H1 (cell line): ENCODE data around the gene NEDD8. TPM values are rescaled to one million over a fixed set of nuclear protein-coding genes. Genes with fewer than 3 reads are reported as not detected.

Source experiments
- CTCF ChIA-PET: fragments of 300-600 bp; sonication (Branson Sonifier 250); formaldehyde crosslinking; loops from one replicate; lab custom pipeline; 2021; ENCODE audit not compliant: partially characterized antibody; lab: Charles Lee
- POLR2A ChIA-PET: fragments of 300-600 bp; sonication (Branson Sonifier 250); formaldehyde crosslinking; loops from one replicate; lab custom pipeline; 2021; ENCODE audit warnings: inconsistent platforms; ENCODE audit not compliant: partially characterized antibody; lab: Charles Lee
- DNase-seq, 2 experiments: peaks; one replicate each; pipeline versions ENCODE4 v3.0.0 to v3.0.0-alpha.2; 2010 to 2022; ENCODE audit warnings: low spot score in 2 of 2, low read depth in 1 of 2, mixed read lengths in 1 of 2
- FAIRE-seq: peaks from 2 replicates; lab custom pipeline; 2011; peaks lifted over from hg19 to GRCh38; lab: Jason Lieb, UNC
- H2AFZ ChIP-seq: 2 replicates; pipeline ENCODE4 v1.8.1; 2012; ENCODE audit warnings: low read length, inconsistent platforms
- H2AK5ac ChIP-seq: 2 replicates; pipeline ENCODE4 v1.6.1; 2013; ENCODE audit warnings: low read depth, low read length
- H2BK120ac ChIP-seq: replicated peaks from 2 replicates; pipeline ENCODE3; 2013; ENCODE audit warnings: low read depth, low read length, inconsistent platforms
- H2BK12ac ChIP-seq: 2 replicates; pipeline ENCODE4 v1.6.1; 2013; ENCODE audit warnings: low read depth, low read length
- H2BK15ac ChIP-seq: 2 replicates; pipeline ENCODE4 v1.6.1; 2013; ENCODE audit warnings: low read length
- H2BK20ac ChIP-seq: 2 replicates; pipeline ENCODE4 v1.6.1; 2013; ENCODE audit warnings: low read length
- H2BK5ac ChIP-seq: 2 replicates; pipeline ENCODE4 v1.6.1; 2013; ENCODE audit warnings: low read depth, low read length
- H3K14ac ChIP-seq: 2 replicates; pipeline ENCODE4 v1.6.1; 2013; ENCODE audit warnings: inconsistent platforms; ENCODE audit not compliant: insufficient read length
- H3K18ac ChIP-seq: 2 replicates; pipeline ENCODE4 v1.6.1; 2013; ENCODE audit warnings: low read length; ENCODE audit errors: extremely low read depth
- H3K23ac ChIP-seq: 2 replicates; pipeline ENCODE4 v1.6.1; 2013; ENCODE audit warnings: inconsistent platforms; ENCODE audit not compliant: insufficient read length
- H3K23me2 ChIP-seq: 2 replicates; pipeline ENCODE4 v1.6.1; 2013; ENCODE audit warnings: low read depth, low read length
- H3K27ac ChIP-seq: 2 replicates; pipeline ENCODE4 v1.6.1; 2011; ENCODE audit warnings: low read depth, low read length, inconsistent platforms
- H3K27me3 ChIP-seq, 4 experiments: replicated peaks in 1 of 4; 1 replicate in 1 of 4; 2 replicates in 3 of 4; pipeline versions ENCODE4 v1.6.1 to v1.8.1; 2011 to 2013; ENCODE audit warnings: low read length in 3 of 4, mild to moderate bottlenecking in 3 of 4, inconsistent platforms in 2 of 4, mixed read lengths in 2 of 4, moderate library complexity in 1 of 4; ENCODE audit not compliant: control insufficient read depth in 3 of 4, insufficient read depth in 3 of 4; ENCODE audit errors: extremely low read depth in 1 of 4
- H3K36me3 ChIP-seq, 4 experiments: 2 replicates each; pipeline versions ENCODE4 v1.6.1 to v1.8.1; 2011 to 2013; ENCODE audit warnings: mild to moderate bottlenecking in 4 of 4, low read length in 3 of 4, moderate library complexity in 2 of 4, control low read depth in 1 of 4, inconsistent platforms in 1 of 4; ENCODE audit not compliant: insufficient read depth in 4 of 4, control insufficient read depth in 2 of 4
- H3K4ac ChIP-seq: replicated peaks from 2 replicates; pipeline ENCODE3; 2013; ENCODE audit warnings: low read length, low read depth, mixed read lengths, inconsistent platforms; ENCODE audit not compliant: insufficient read length
- H3K4me1 ChIP-seq, 4 experiments: replicated peaks in 1 of 4; 1 replicate in 1 of 4; 2 replicates in 3 of 4; pipeline versions ENCODE4 v1.6.1 to v1.8.1; 2011 to 2013; ENCODE audit warnings: low read length in 3 of 4, inconsistent platforms in 2 of 4, mixed read lengths in 1 of 4; ENCODE audit not compliant: insufficient read depth in 4 of 4, control insufficient read depth in 3 of 4
- H3K4me2 ChIP-seq, 2 experiments: 2 replicates each; pipeline versions ENCODE4 v1.6.1 to v1.8.1; 2011 to 2013; ENCODE audit warnings: low read depth in 2 of 2, low read length in 2 of 2, control low read depth in 1 of 2, inconsistent platforms in 1 of 2, mild to moderate bottlenecking in 1 of 2; ENCODE audit not compliant: insufficient read depth in 1 of 2
- H3K4me3 ChIP-seq, 4 experiments: fragments of 200-600, 300-600 bp in 1 of 4; sonication (generic), shearing (Covaris generic), sonication (Bioruptor Twin) in 1 of 4; 2 replicates each; pipeline versions ENCODE4 v1.5.1 to v1.8.1; 2011 to 2016; ENCODE audit warnings: low read length in 4 of 4, low read depth in 3 of 4, control low read depth in 2 of 4, inconsistent platforms in 2 of 4, mild to moderate bottlenecking in 2 of 4, mixed read lengths in 1 of 4, moderate library complexity in 1 of 4; ENCODE audit not compliant: insufficient read depth in 2 of 4; ENCODE audit errors: extremely low read depth in 1 of 4
- H3K56ac ChIP-seq: replicated peaks from 2 replicates; pipeline ENCODE3; 2013; ENCODE audit warnings: low read depth, mild to moderate bottlenecking, mixed read lengths, low read length, inconsistent platforms; ENCODE audit not compliant: insufficient read length
- H3K79me1 ChIP-seq: 2 replicates; pipeline ENCODE4 v1.6.1; 2013; ENCODE audit warnings: low read depth, low read length, control low read depth
- H3K79me2 ChIP-seq, 2 experiments: 2 replicates each; pipeline versions ENCODE4 v1.6.1 to v1.8.1; 2012 to 2013; ENCODE audit warnings: low read length in 2 of 2, mild to moderate bottlenecking in 2 of 2, inconsistent platforms in 1 of 2; ENCODE audit not compliant: insufficient read depth in 2 of 2, control insufficient read depth in 1 of 2
- H3K9ac ChIP-seq, 4 experiments: replicated peaks in 1 of 4; 1 replicate in 1 of 4; 2 replicates in 3 of 4; pipeline versions ENCODE4 v1.6.1 to v1.8.1; 2011 to 2013; ENCODE audit warnings: low read depth in 3 of 4, low read length in 3 of 4, control low read depth in 2 of 4, mild to moderate bottlenecking in 2 of 4, moderate library complexity in 2 of 4, inconsistent platforms in 1 of 4; ENCODE audit errors: extremely low read depth in 1 of 4
- H3K9me3 ChIP-seq, 2 experiments: 2 replicates each; pipeline versions ENCODE4 v1.6.1 to v1.8.1; 2012 to 2013; ENCODE audit warnings: mild to moderate bottlenecking in 2 of 2, moderate library complexity in 2 of 2, control low read depth in 1 of 2, inconsistent platforms in 1 of 2, low read depth in 1 of 2, low read length in 1 of 2, mixed read lengths in 1 of 2; ENCODE audit not compliant: insufficient read depth in 2 of 2
- H4K20me1 ChIP-seq, 2 experiments: replicated peaks in 1 of 2; 2 replicates each; pipeline versions ENCODE3 to v1.8.1; 2011 to 2013; ENCODE audit warnings: inconsistent platforms in 2 of 2, low read length in 2 of 2, mild to moderate bottlenecking in 1 of 2; ENCODE audit not compliant: insufficient read depth in 2 of 2, control insufficient read depth in 1 of 2
- H4K5ac ChIP-seq: 2 replicates; pipeline ENCODE4 v1.6.1; 2013; ENCODE audit warnings: low read length, low read depth, mixed read lengths, inconsistent platforms; ENCODE audit not compliant: insufficient read length
- H4K8ac ChIP-seq: 2 replicates; pipeline ENCODE4 v1.8.0; 2013; ENCODE audit warnings: mild to moderate bottlenecking, moderate library complexity, low read length, inconsistent platforms; ENCODE audit not compliant: insufficient read depth; ENCODE audit errors: extremely low read depth
- H4K91ac ChIP-seq: replicated peaks from 2 replicates; pipeline ENCODE3; 2013; ENCODE audit warnings: low read length, mixed read lengths, inconsistent platforms; ENCODE audit not compliant: insufficient read length
- ASH2L ChIP-seq: fragments of 200-600, 300-600 bp; sonication (generic); IDR thresholded peaks from one replicate; pipeline ENCODE4 v1.7.1; 2017; ENCODE audit warnings: low read length
- BACH1 ChIP-seq: IDR thresholded peaks from 2 replicates; pipeline ENCODE4 v1.6.1; 2012; ENCODE audit warnings: low read length, improper control_type of control experiment
- CHD2 ChIP-seq: IDR thresholded peaks from 2 replicates; pipeline ENCODE4 v1.6.1; 2012; ENCODE audit warnings: low read length, improper control_type of control experiment
- HDAC2 ChIP-seq, 2 experiments: fragments of 300-600 bp in 1 of 2; sonication (generic) in 1 of 2; IDR thresholded peaks; 2 replicates each; pipeline ENCODE4 v1.6.1; 2011 to 2012; ENCODE audit warnings: low read depth in 2 of 2, low read length in 2 of 2, mild to moderate bottlenecking in 2 of 2, moderate library complexity in 2 of 2, borderline replicate concordance in 1 of 2, inconsistent platforms in 1 of 2
- JUND ChIP-seq: IDR thresholded peaks from 2 replicates; pipeline ENCODE4 v1.6.1; 2011; ENCODE audit warnings: mild to moderate bottlenecking, improper control_type of control experiment, low read length
- SP2 ChIP-seq: IDR thresholded peaks from 2 replicates; pipeline ENCODE4 v1.6.1; 2012; ENCODE audit warnings: mild to moderate bottlenecking, low read length, inconsistent platforms
- TEAD4 ChIP-seq: IDR thresholded peaks from 2 replicates; pipeline ENCODE4 v1.6.1; 2012; ENCODE audit warnings: low read depth, low read length, inconsistent platforms, mixed read lengths
- WGBS, 2 experiments: shearing (Covaris generic) in 1 of 2; methylation state at CpG; one replicate each; pipeline versions ENCODE4 v1.1.6 to v1.1.7; 2013 to 2015; ENCODE audit warnings: low lambda C conversion rate in 2 of 2, mixed read lengths in 2 of 2, inconsistent platforms in 1 of 2, low coverage in 1 of 2, missing lambda C conversion rate in 1 of 2; ENCODE audit not compliant: insufficient replicate concordance in 2 of 2, insufficient coverage in 1 of 2, insufficient read length in 1 of 2; ENCODE audit errors: extremely low coverage in 1 of 2, missing lambda C conversion rate in 1 of 2; 5-methylcytosine and 5-hydroxymethylcytosine counted together
- polyA plus RNA-seq, 7 experiments: library from polyadenylated mRNA; depleted of rRNA in 3 of 7; stranded (reverse) in 5 of 7; unstranded in 2 of 7; fragments of >200 nt in 5 of 7; fragments of 200-250 nt in 2 of 7; gene quantifications; 1 replicate in 5 of 7; 2 replicates in 1 of 7; 4 replicates in 1 of 7; pipeline versions ENCODE4 v1.2.1 to v1.2.3, GENCODE V29; 2011 to 2013; ENCODE audit warnings: missing spikeins in 2 of 7, mixed read lengths in 2 of 7
- total RNA-seq: library from RNA; stranded (reverse); fragmentation: NEBNext Ultra II Directional; extraction: Animal tissue kit (Norgen Biotek cat#: 25700); gene quantifications from 2 replicates; pipeline ENCODE4 v1.2.1, GENCODE V29; 2021

NEDD8 gene
- total and polyA plus RNA-seq, 2 of the 8 experiments (the other 6 are each of a cell fraction or from before 2014, with no cell fraction given): 253 to 317 TPM

GRCh38 chr14:24219521-24219920 lies 12.6 kb downstream of the NEDD8 start:
- Histone ChIP-seq H2BK20ac (no peak overlapping the region), H3K23me2 (peaks cover 3% of the 10 kb centered on the region), H2BK12ac (no peak overlapping the region), H3K4ac (no peak overlapping the region), H4K91ac (no peak overlapping the region), H3K14ac (no peak overlapping the region), H3K36me3 (peaks cover 0 to 6% (median 4%) of the 10 kb centered on the region in 4 experiments; a peak in 4 of 8 replicates), H3K23ac (no peak overlapping the region), H4K8ac (no peak overlapping the region), H4K5ac (no peak overlapping the region), H2AK5ac (no peak overlapping the region), H3K79me1 (no peaks in the 10 kb centered on the region; the same call in 1 of the 2 replicates), H2BK15ac (no peak overlapping the region), H3K27me3 (no peaks in the 10 kb centered on the region), H3K9ac (no peak overlapping the region), H3K18ac (no peak overlapping the region), H3K4me2 (no peak overlapping the region), H2AFZ (no peak overlapping the region), H3K56ac (no peak overlapping the region), H2BK120ac (no peak overlapping the region), H3K79me2 (peaks cover 0 to 30% of the 10 kb centered on the region in 2 experiments; a peak in 2 of 4 replicates), H3K27ac (no peak overlapping the region), H2BK5ac (no peak overlapping the region), H4K20me1 (peaks cover 0 to 1% of the 10 kb centered on the region in 2 experiments), H3K9me3 (no peaks in the 10 kb centered on the region), H3K4me3 (no peak overlapping the region), H3K4me1 (no peaks in the 10 kb centered on the region)
- FAIRE-seq (no peak), DNase-seq (no peak)
- ChIA-PET CTCF (interaction anchor here (0.7 to 5.0 kb wide), 7 partner anchors 12 to 88 kb away, joined by 3 to 16 read pairs (median 3); partner anchors contain the start of genes CIDEB and IRF9), POLR2A (interaction anchor here (0.8 to 2.0 kb wide), 10 partner anchors 8 to 104 kb away, joined by 3 to 9 read pairs (median 3); partner anchors contain the start of genes DCAF11, DHRS1, NOP9 and NRL)
- 60% methylated on average over 3 of the region's 3 CpGs; no CpG with 5 or more reads in 1 of the 2 experiments for WGBS, 2 experiments
- TF ChIP-seq TEAD4 (no peak), HDAC2 (IDR thresholded peaks at IDR 0.05; ENCODE audit: borderline replicate concordance in 1 of 2, low read depth in 2 of 2, low read length in 2 of 2) (no peak), BACH1 (no peak), CHD2 (no peak), ASH2L (no peak), JUND (no peak), SP2 (no peak)
